SK-N-DZ (cell line): ENCODE data around the gene OPTN.
"Not testable (repeated sequence)": the region's sequence is repeated elsewhere in the genome, so short reads cannot be mapped to it uniquely, and the experiment has no call there.

Experiments used
- DNase-seq: peaks from one replicate; pipeline ENCODE4 v3.0.0-alpha.2; 2015; ENCODE audit warnings: low spot score

OPTN gene

DNA sequence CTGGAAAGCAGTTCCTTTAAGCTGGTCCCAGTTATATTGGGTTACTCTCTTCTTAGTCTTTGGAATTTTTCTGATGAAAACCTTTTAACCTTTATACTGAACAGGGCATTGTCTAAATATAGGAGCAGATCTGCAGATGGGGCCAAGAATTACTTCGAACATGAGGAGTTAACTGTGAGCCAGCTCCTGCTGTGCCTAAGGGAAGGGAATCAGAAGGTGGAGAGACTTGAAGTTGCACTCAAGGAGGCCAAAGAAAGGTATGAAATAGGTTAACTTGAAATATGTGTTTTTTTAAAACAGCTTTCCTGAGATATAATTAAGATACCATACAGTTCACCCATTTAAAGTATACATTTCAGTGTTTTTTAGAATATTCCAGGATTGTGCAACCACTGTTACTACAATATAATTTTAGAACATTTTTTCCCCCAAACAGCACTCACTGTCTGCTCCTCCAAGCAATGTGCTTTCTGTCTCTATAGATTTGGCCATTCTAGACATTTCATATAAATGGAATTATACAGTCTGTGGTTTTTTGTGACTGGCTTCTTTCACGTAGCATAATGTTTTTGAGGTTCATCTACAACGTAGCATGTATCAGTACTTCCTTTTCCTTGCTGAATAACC is 18.9 kb downstream of the OPTN start:
- no peak for DNase-seq

DNA sequence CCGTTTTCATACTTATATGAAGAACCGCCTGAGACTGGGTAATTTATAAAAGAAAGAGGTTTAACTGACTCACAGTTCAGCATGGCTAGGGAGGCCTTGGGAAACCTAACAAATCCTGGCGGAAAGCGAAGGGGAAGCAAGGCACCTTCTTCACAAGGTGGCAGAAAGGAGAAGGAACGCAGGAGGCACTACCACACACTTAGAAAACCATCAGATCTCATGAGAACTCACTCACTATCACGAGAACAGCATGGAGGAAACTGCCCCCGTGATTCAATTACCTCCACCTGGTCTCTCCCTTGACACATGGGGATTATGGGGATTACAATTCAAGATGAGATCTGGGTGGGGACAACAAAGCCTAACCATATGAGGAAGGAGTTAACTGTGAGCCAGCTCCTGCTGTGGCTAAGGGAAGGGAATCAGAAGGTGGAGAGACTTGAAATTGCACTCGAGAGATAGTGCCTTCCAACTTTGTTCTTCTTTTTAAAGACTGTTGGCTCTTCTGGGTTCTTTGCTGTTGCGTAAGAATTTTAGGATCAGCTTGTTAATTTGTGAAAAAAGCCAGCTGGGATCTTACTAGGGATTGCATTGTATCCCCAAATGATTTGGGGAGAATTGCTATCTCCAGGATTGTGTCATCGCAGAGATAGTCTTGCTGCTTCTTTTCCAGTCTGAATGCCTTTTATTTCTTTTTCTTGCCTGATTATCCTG is 21.0 kb downstream of the OPTN start:
- DNase-seq: no peak

DNA sequence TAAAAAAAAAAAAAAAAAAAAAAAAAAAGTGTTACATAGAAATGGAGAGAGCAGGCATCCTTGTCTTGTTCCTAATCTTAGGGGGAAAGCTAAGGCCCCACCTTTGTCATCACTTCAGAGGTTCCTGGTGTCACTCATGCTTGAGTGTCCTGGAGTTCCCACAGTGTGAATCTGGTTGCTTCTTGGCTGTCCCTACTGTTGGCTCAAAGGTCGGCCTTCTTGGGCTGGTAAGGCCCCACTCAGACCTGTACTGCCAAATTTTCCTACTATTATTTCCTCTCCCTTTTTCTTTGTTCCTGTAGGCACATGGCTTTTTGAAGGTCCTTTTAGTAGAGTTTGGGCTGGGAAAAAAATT is 21.5 kb downstream of the OPTN start:
- no peak for DNase-seq

DNA sequence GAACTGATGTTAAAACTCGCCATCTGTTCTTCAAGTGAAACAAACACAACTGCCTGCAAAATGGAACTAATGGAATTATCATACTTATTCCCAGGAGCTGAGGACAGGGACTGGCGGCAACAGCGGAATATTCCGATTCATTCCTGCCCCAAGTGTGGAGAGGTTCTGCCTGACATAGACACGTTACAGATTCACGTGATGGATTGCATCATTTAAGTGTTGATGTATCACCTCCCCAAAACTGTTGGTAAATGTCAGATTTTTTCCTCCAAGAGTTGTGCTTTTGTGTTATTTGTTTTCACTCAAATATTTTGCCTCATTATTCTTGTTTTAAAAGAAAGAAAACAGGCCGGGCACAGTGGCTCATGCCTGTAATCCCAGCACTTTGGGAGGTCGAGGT is 36.7 kb downstream of the OPTN start:
- no peak for DNase-seq

DNA sequence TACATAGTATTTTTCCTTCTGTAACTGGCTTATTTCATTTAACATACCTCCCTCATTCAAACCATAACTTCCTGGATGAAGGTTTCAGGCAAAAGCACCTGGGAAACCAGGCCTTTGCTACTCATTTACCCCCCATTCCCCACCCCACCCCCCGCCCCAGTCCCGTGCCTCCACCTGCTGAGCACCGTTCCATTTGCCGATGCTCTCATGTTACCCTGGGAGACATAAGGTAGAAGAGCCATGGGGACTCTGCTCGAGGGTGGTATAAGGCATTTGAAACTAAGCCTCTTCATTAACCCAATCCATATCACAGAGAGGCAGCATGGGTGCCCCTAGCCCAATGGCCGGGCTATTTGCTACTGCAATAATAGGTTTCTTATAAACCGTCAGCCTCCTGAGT is 39.2 kb downstream of the OPTN start:
- DNase-seq: no peak

DNA sequence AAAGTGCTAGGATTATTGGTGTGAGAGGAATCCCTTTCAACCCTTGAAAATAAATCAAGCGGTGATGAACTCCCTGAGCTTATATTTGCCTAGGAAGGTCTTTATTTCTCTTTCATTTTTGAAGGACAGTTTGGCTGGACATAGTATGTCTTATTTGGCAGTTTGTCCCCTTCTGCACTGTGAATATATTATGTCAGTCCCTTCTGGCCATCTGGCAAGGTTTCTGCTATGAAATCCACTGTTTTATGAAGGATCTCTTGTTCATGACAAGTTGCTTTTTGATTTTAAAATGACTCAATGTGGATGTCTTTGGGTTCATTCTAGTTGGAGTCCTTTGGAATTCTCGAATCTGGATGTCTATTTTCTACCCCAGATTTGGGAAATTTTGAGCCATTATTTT is 39.7 kb downstream of the OPTN start:
- no peak for DNase-seq

DNA sequence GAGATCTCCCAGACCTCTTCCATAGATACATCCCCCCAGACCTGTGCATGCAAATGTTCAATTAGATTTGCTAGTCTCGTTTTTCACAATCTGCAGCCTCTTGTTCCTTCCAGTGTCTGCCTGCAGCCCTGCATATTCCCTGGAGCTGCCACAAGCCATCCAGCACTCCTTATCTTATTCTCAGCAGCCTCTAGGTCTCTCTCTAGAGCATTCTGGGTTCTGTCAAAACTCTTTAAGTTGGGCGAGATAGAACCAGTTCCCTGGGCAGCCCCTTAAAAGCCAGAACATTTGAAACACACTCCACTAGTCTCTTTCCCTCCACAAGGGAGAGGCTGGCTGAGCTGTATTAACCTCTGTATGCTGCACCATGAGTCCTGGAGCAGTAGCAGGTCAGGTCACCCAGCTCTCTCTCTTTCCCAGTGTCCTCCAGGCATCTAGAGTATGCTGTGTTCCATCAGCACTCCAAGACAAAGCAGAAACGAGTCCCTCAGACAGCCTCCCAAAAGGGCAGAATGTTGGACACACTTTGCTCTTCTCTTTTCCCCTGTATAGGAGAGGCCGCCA is 40.7 kb downstream of the OPTN start:
- DNase-seq: peak; percentile 79

DNA sequence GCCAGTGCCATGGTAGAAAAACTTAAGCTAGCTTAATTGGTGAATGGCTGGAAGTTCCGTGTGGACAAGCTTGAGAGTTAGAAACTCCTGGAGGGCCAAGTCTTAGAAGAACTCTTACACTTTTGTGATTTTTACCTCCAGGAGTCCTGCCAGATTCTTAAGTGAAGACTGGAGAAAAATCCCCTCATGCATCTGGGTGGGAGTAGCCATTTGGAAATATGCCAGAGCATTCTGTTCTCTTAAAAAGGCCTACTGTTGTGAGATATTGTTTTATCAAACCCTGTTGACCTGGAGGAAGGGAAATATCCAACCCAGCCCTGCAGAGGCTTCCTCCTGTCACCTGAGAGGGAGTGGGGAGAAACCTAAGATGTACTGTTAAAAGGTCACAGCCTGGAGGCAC is 43.8 kb downstream of the OPTN start:
- DNase-seq: no peak

DNA sequence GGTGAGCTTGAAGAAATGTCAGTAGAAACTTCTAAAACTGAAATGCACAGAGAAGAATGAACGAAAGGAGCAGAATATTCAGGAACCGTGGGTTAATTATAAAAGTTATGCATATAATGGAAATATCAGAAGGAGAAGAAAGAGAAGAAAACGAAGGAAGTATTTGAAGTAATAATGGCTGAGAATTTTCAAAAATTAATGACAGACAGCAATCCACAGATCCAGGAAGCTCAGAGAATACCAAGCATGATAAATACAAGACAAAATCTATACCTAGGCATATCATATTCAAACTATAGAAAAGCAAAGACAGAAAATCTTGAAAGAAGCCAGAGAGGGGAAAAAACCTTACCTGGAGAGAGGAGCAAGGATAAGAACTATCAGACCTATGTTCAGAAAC is 44.9 kb downstream of the OPTN start:
- DNase-seq: no peak

DNA sequence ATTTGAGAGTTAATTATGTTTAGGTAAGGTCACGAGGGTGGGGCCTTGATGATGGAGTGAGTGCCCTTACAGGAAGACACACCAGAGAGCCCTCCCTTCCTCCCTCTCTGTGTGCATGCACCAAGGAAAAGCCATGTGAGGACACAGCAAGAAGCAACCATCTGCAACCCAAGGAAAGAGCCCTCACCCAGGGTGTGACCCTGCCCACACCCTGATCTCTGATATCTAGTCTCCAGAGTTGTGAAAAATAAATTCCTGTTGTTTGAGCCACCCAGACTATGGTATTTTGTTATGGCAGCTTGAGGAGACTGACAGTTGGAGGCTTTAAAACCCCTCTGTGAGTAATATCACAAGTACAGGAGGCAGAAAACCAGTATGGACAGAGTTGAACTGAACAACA is 46.4 kb downstream of the OPTN start:
- DNase-seq: no peak

DNA sequence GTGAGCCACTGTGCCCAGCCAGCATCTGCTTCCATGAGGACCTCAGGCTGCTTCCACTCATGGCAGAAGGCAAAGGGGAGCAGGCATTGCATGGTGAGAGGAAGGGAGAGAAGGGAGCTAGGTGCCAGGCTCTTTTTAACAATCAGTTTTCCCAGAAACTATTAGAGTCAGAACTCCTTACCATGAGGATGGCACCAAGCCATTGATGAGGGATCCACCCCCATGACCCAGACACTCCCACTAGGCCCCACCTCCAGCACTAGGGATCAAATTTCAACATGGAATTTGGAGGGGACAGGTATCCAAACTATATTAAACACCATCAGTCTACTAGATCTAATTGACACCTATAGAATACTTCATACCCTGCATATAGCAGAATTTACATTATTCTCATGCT is 47.2 kb downstream of the OPTN start:
- no peak for DNase-seq

DNA sequence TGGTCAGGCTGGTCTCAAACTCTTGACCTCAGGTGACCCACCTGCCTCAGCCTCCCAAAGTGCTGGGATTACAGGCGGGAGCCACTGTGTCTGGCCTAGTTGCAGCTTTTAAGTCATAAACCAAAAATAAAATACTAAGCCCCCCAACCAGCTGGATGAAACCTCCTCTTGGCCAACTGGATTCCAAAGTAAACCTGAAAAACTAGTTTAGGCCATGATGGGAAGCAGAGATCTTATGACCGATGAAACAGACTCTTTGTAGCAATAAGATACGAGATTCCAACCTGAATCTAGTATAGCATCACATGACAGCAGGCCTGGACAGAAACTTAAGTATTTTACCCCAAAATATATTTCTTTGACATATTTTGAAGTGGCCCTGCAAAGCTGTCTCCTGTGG is 52.3 kb downstream of the OPTN start:
- no peak for DNase-seq

DNA sequence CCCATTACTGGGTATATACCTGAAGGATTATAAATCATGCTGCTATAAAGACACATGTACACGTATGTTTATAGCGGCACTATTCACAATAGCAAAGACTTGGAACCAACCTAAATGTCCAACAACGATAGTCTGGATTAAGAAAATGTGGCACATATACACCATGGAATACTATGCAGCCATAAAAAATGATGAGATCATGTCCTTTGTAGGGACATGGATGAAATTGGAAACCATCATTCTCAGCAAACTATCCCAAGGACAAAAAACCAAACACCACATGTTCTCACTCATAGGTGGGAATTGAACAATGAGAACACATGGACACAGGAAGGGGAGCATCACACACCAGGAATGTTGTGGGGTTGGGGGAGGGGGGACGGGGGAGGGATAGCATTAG is 55.9 kb downstream of the OPTN start:
- not testable (repeated sequence) for DNase-seq

DNA sequence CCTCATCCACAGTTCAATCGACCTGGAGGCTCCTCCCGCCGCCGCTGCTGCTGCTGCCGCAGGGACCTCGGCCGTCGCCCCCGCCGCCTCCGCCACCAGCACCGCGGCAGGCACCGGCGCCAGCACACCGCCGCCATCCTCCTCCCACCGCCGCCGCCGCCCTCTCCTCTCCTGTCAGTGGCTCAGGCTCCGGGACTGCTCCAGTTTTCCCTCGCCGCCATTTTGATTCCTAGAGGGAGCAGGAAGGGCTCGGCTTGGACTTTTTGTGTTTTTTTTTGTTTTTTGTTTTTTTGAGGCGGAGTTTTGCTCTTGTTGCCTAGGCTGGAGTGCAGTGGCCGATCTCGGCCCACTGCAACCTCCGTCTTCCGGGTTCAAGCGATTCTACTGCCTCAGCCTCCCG is 58.4 kb downstream of the OPTN start:
- DNase-seq: no peak

DNA sequence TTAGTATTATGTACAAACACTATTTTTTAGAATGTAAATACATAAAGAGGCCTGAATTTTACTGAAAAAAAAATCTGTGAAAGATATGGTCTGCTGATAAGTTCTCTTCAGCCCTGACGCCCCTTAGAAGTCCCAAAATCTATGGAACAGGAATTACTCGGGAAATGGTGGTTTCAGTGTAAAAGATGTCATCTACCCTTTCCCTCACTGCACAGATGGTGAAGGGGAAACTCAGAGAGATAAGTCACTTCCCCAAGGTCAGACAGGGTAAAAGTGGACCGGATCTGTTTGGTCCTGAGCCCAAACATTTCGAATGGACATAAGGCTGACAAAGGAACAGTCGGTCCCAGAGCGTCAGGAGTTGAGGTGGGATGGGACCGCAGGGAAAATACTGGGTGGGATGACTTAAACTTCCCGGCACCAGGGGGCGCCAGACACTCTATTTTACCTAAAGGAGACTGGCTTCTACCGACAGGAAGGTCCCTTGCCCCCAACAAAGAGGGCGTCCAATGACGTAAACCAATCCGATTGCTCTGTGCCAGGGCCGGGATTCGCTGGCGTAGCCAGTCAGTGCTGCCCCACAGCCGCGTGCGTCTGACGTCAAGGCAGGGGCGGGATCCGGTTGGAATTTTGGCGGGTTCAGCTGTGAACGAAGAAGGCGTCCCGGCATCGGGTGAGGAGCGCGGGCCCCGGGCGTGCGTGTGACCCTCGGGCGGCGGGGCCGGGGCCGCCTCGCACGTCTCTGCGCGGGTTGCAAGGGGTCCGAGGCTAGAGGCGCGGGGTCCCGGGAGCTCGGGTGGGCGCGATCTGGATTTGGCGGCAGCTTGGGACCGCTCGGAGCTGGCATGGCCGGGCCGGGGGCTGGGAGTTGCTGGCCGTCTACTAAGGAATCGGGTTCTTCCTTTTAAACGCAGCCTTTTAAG is 61.2 kb downstream of the OPTN start, which contains the start of gene MCM10:
MCM10 (plus strand) TSS at position 625 of the 923 bp plus-strand sequence. CDS start 2,645 bp downstream, outside the sequence.
- DNase-seq: peak; percentile 99

DNA sequence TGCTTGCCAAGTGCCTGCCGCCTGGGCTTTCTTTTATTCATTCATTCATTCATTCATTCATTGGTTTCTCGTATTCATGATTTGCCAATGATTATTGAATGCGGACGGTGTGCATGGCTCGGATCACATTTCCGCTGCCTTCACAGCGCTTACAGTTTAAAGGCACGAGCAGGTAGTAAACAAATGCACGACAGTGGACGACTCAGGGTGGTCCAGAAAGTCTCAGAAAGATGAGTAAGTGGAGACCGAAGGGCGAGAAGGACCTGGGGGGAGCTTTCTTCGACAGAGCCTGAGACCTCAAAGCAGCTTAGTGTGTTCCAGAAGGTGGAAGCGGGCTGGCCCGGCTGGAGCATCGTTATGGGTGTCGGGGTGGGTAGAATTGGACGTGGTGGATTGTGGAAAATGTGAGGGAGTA is 61.9 kb downstream of the OPTN start:
- no peak for DNase-seq

DNA sequence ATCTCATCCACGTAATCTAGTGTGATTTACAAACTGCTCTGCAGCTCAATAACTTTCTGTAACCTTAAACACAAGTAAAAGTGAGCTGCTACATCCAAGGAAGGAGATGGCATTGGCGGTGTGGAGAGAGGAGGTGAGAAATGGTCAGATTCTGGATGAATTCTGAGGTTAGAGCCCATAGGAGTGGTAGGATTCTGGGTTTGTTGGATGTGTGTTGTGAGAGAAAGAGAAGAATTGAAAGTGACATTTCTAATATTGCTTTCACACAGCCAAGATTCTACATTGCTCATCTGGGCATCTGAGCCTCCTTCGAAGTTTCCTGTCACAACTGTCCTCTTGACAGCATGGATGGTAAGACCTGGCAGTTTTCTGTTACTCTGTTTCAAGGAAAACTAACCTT is 63.9 kb downstream of the OPTN start:
- DNase-seq: no peak

DNA sequence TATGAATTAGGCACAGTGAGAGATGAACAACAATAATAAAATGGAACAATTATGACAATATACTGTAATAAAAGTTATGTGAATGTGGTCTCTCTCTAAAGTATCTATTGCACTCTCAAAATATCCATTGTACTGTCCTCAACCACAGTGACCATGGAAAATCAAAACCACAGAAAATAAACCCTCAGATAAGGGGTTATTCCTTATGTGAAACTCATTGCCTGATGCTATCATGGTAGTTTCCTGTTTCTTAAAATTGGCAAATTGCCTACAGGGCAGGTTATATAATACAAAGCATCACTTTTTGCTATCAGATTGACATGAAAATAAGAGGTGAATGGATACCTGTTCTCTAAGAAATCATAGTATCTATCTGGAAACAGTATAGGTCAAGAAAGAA is 65.2 kb downstream of the OPTN start:
- DNase-seq: no peak

DNA sequence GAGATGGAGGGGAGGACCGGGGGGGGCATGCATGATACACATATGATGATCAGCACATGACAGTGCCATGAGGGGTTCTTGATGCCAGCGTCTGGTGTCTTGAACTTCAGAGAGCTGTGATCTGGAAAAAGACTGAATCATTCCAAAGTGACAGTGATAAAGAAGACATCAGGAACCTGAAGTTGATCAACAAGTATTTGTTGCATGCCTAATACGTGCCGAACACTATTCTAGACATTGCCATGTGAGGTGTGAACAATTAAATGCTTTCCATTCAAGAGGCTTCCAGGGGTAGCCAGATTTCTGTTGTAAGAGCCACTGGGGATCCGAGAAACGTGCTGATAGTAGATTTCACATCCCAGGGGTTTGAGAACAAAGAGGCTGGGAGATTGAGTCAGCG is 67.6 kb downstream of the OPTN start:
- no peak for DNase-seq

DNA sequence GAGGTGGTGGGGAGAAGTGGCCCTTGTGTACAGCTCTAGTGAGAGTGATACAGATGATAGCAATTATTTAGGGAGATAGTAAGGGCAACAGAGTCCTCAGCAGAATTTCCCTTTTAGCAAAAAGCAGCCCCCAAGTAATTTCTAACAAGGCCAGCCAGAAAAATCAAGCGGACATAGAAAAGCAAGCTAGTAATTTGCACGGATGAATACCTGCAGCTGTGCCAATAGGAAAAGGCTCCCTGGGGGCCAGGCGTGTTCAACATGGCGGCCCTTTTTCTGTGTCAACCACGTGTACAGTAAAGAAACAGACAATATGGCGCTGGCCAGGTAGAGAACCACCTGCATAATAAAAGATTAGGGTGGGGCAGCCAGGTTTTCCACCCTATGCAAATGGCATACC is 68.8 kb downstream of the OPTN start:
- DNase-seq: no peak

DNA sequence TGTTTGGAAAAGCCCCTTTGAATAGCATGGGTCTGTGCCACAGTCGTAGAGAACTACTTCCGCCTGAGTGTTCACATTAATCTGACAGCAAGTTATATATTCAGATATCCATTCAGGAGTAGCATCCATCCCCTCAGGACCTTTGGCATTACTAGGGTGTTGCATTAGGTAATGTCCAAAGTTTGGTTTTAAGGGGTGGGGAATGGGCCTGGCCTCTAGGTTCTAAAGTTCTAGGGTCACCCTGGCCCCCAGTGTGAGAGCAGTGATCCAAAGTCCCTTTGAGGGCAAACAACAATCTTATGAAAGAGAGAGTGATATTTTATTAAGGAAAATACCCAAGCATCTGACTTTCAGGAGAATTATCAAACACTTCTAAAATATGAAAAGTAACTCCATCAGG is 73.7 kb downstream of the OPTN start:
- DNase-seq: no peak

DNA sequence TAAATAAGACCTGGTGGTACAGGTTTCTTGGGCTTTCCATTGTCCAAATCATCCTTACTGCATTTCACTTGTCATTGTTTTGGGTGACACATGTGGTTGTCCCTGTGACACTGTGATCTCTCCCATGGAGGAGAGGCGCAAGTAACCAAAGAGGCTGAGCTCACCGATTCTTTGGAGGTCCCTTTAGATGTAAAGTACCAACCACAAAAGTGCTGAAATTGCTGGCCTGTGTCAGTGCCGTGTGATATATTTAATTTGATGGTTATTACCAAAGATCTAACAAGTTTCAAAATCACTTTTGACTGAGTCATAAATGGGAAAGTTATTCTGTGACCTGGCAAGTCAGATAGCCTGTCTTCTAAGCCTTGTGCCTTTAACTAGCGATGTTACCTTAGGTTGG is 80.8 kb downstream of the OPTN start:
- no peak for DNase-seq
